Ascending aorta (tissue), 2 donors: ENCODE data around the gene S100A8. TPM values are rescaled to one million over a fixed set of nuclear protein-coding genes. Genes with fewer than 3 reads are reported as not detected.

Source experiments
- DNase-seq, 2 donors: peaks; one replicate each; pipeline ENCODE4 v3.0.0-alpha.2; 2019; ENCODE audit warnings: low spot score in 2 of 2
- H3K27ac ChIP-seq, 2 donors: fragments of 200-600 bp; sonication (generic); one replicate each; pipeline ENCODE4 v1.5.1; 2016 to 2017; ENCODE audit warnings: mild to moderate bottlenecking in 1 of 2
- H3K27me3 ChIP-seq: fragments of 200-600 bp; sonication (generic); one replicate; pipeline ENCODE4 v1.5.1; 2017
- H3K36me3 ChIP-seq, 2 donors: fragments of 200-600 bp; sonication (generic); one replicate each; pipeline ENCODE4 v1.5.1; 2016
- H3K4me1 ChIP-seq, 2 donors: fragments of 200-600 bp; sonication (generic); one replicate each; pipeline ENCODE4 v1.5.1; 2016 to 2017; ENCODE audit warnings: mild to moderate bottlenecking in 1 of 2
- H3K4me3 ChIP-seq, 2 donors: fragments of 200-600 bp; sonication (generic); one replicate each; pipeline ENCODE4 v1.5.1; 2016 to 2017; ENCODE audit warnings: mild to moderate bottlenecking in 1 of 2
- H3K9me3 ChIP-seq, 2 donors: fragments of 200-600 bp; sonication (generic); one replicate each; pipeline ENCODE4 v1.5.1; 2016
- CTCF ChIP-seq, 3 experiments: fragments of 200-600 bp in 2 of 3; fragments of 450-650 bp in 1 of 3; sonication (generic) in 2 of 3; IDR thresholded peaks; one replicate each; pipeline ENCODE4 v1.5.1; 2016 to 2019; ENCODE audit warnings: antibody characterized with exemption in 3 of 3, mild to moderate bottlenecking in 1 of 3, moderate library complexity in 1 of 3
- intact Hi-C: fragments of 100-400 bp; cut with DNase I; formaldehyde crosslinking; loops from one replicate; pipeline ENCODE4 v1.15.1; 2023
- total RNA-seq: library from RNA; depleted of rRNA; stranded (reverse); fragments of >200 nt; gene quantifications from one replicate; pipeline ENCODE4 v1.1.0, GENCODE V29; 2016

The S100A8 gene
- total RNA-seq, 1 donor from 2014 or later, result 33.5 TPM

GRCh38 chr1:153404768-153405167 lies 13.9 kb upstream of the S100A8 start:
- DNase-seq, result no peak
- H3K27ac ChIP-seq, result no peak overlapping the region
- H3K9me3 ChIP-seq, result no peaks in the 10 kb centered on the region
- no peaks in the 10 kb centered on the region for H3K36me3 ChIP-seq
- intact Hi-C loops, result no loop called here
- H3K4me3 ChIP-seq, result no peak overlapping the region
- peak in 2 of 3 experiments; percentile 22 to 41 for TF ChIP-seq CTCF (IDR thresholded peaks at IDR 0.05)
- no peaks in the 10 kb centered on the region for H3K27me3 ChIP-seq
- H3K4me1 ChIP-seq, result no peaks in the 10 kb centered on the region

- intact Hi-C loops, result no loop called here
- DNase-seq, result no peak
Observed at GRCh38 chr1:153404086-153404635, 13.3 kb upstream of the S100A8 start.

GRCh38 chr1:153403421-153404085 lies 12.7 kb upstream of the S100A8 start:
- Histone ChIP-seq H3K9me3 (no peaks in the 10 kb centered on the region), H3K4me1 (no peaks in the 10 kb centered on the region), H3K4me3 (no peak overlapping the region), H3K27ac (no peak overlapping the region), H3K36me3 (no peaks in the 10 kb centered on the region), H3K27me3 (no peaks in the 10 kb centered on the region)
- DNase-seq, result no peak
- TF ChIP-seq CTCF (IDR thresholded peaks at IDR 0.05), result no peak
- intact Hi-C loops, result no loop called here

More at GRCh38 chr1:153404086-153404635, 13.3 kb upstream of the S100A8 start:
- Histone ChIP-seq H3K4me1 (no peaks in the 10 kb centered on the region), H3K36me3 (no peaks in the 10 kb centered on the region), H3K9me3 (no peaks in the 10 kb centered on the region), H3K27ac (no peak overlapping the region), H3K4me3 (no peak overlapping the region), H3K27me3 (no peaks in the 10 kb centered on the region)
- TF ChIP-seq CTCF (IDR thresholded peaks at IDR 0.05), result no peak

DNA sequence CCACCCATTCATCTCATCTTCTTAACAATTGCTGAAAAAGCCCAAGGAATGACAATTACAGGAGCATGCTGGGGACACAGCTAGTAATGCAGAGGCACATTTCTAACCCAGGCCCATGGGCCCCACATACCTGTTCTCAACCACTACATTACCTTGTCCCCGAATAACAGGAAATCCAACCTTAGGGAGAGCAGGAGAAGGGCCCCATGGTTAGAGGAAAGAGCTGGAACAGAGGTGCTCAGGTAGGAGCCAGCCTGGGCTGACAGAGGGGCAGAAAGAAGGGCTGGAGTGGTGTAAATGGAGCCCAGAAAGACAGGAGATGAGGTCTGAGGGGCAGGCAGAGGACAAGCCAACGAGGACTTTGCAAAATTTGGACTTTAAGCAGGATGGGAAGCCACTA lies 11.4 kb upstream of the S100A8 start:
- no peak for TF ChIP-seq CTCF (IDR thresholded peaks at IDR 0.05)
- Histone ChIP-seq H3K4me1 (no peaks in the 10 kb centered on the region), H3K36me3 (no peaks in the 10 kb centered on the region), H3K4me3 (no peak overlapping the region), H3K27ac (no peak overlapping the region), H3K9me3 (no peaks in the 10 kb centered on the region), H3K27me3 (no peaks in the 10 kb centered on the region)
- intact Hi-C loops, result no loop called here
- no peak for DNase-seq

DNA sequence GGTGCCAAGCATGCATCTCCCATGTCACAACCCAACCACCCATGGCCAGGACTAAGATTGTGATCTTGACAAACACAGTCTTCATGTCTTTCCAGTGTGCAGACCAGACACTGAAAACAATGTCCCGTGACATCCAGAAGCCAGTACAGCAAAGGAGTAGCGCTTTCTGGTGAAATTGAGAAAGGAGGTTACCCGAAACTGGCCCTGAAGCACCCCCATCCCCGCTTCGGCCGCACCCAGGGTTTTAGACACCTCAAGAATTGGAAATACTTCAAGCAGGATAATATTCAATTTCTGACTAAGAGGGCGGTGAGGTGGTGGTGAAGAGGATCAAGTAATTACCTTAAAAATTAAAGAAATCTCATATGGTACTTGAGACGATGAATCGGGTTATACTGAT lies 10.6 kb upstream of the S100A8 start:
- Histone ChIP-seq H3K27me3 (no peaks in the 10 kb centered on the region), H3K27ac (no peak overlapping the region), H3K9me3 (no peaks in the 10 kb centered on the region), H3K4me3 (no peak overlapping the region), H3K4me1 (no peaks in the 10 kb centered on the region), H3K36me3 (no peaks in the 10 kb centered on the region)
- DNase-seq, result no peak
- intact Hi-C loops, result no loop called here
- no peak for TF ChIP-seq CTCF (IDR thresholded peaks at IDR 0.05)
